HG03342 (cell line): ENCODE measurements around the gene TFAM.

Experiments used
- ATAC-seq: cut with Tn5 transposase; IDR thresholded peaks from one replicate; pipeline ENCODE4 v1.9.1; 2021; ENCODE audit warnings: mild to moderate bottlenecking, moderate library complexity; ENCODE audit not compliant: unreplicated experiment

TFAM gene

DNA sequence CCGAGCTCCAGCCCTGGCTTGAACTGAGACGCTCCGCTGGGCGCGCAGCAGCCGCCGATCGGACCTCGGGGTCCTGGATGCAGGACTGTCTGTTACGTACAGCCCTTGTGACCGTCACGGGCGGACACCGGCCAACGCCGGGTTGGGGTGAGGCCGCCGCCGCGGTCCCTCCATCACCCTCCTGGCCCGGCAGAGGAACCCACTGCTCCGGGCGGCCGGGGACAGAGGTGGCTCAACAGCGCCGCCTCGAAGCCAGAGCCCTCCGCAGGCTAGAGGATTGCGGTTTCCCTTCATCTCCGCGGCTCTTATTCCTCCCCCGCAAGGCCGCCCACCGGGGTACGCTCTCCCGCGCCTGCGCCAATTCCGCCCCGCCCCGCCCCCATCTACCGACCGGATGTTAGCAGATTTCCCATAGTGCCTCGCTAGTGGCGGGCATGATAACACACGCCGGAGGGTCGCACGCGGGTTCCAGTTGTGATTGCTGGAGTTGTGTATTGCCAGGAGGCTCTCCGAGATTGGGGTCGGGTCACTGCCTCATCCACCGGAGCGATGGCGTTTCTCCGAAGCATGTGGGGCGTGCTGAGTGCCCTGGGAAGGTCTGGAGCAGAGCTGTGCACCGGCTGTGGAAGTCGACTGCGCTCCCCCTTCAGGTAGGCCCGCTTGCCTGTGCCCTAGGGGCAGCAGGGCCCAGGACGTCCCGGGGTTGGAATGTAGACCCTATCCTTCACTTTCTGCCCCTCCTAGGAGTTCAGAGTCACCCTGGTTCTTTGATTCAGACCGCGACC, at the start of gene TFAM:
TFAM (plus strand) TSS at position 412 of the 785 bp plus-strand sequence; CDS start at position 550, 138 bp downstream.
- ATAC-seq = peak; percentile 76

DNA sequence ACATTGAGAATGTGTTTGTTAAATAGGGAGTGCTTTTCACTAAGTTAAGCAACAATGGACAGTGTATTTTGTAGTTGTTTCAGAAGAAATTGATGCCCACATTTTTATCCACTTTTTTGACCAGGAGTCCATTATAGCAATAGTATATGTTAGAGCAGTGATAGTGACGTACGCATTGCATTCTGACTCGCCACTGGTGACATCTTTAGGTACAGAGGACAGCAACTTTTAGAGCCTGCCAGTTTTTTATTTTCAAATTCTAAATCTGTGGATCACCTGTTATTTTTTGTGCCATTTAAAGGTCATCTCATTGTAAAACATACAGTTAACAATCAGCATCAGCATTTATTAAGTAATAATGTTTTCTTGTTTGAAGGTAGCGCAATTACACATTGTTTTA, 49.0 kb upstream of the TFAM start:
- ATAC-seq = no peak

DNA sequence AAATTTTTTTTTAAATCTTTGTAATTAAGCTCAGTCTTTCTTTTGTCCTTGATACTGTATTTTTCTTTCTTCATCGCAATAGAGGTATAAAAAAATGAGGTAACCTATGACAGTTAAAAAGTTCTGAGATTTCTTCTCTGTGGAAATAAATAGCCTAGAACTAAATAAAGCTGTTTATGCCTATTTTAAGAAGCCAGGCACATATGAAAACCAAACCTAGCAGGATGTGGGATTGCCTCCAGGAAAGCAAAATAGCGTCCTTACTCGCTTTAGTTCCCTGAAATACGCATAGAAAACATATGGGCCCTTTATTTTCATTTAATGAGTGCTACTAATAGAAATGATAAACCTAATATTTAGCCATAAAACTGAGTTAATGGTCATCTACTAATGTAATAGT, 43.8 kb upstream of the TFAM start:
- ATAC-seq = no peak

DNA sequence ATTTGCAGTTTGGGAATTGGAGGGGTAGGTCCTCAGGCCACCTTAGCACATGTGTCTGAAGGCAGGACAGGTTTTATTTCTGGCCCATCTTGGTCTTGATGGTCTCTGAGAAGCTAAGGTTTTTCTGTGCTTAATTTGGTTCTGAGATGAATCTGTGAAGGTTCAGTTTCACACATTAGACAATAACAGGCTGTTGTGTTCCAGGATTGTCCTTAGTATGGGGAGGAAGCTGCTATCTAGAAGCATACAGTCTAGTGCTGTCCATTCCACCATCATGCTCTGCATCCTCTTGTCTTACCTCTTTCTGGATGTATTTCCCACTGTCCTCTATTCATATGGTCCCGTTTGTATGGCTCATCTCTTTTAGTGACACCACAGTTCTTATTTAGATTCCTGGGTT, 43.3 kb upstream of the TFAM start:
- ATAC-seq = peak; percentile 58

DNA sequence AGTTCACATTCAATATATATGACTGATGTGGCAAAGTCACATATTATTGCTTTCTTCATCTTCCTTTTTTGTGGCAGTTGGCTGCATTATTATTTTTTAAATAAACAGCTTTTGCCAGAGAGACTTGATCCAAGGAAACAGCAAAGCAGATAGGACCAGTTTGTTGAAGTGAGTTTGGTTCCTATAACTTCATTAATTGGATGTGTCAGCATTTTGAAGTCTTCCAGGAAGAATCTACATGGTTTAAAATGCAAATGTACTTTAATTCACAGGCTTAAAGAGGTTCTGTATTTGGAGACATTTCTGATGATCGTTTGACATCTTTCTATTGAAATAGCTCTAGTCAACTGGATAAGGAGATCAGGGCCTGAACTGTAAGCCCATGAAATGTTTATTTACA, 37.2 kb upstream of the TFAM start:
- ATAC-seq = no peak

DNA sequence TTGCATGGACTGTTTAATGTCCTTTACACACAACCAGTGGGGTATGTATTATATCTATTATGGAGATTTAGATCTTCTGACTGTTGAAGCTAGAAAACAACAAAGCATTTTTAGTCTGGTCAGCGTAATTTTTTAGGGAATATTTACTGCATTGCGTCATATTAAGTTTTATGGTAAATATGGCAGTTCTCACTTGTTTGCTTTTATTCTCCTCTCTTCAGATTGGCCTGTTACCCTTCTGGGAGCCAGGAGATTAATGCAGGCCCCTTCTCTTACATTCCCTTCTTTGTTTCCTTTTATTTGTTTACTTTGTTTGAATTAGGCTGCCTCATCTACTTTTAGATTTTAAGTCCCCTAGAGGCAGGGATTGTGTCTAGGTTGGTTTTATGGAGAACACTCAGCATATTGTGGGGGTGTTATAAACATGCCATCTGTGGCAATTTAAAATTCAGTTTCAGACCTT, 36.6 kb upstream of the TFAM start:
- no peak for ATAC-seq

DNA sequence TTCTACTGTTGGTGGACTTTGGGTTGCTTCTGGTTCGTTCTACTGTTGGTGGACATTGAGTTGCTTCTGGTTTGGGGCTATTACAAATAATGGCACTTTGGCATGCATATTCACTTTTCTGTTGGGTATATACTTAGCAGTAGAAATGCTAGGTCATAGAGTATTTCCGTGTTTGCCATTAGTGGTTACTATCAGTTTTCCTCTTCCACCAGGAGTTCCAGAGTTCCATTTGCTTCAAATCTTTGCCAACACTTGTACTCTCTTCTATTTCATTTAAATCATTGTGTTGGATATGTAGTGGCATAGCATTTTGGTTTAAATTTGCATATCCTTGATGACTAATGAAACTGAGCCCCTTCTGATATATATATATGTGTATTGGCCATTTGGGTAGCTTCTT, 35.2 kb upstream of the TFAM start:
- no peak for ATAC-seq

DNA sequence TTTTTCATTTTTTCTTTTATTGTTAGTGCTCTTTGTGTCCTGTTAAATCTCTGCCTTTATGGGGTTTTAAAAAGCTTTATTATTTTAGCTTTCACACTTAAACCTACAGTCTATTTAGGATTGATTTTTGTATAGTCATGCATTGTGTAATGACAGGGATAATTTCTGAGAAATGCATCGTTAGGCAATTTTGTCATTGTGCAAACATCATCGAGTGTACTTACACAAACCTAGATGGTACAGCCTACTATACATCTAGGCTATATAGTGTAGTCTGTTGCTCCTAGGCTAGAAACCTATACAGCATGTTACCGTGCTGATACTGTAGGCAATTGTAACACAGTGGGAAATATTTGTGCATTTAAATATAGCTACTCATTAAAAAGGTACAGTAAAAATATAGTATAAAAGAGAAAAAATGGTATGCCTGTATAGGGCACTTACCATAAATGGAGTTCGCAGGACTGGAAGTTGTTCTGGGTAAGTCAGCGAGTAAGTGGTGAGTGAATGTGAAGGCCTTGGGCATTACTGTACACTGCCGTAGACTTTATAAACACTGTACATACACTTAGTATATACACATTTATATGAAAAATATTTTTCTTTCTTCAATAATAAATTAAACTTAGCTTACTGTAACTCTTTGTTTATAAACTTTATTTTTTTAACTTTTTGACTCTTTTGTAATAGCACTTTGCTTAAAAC, 34.4 kb upstream of the TFAM start:
- no peak for ATAC-seq

DNA sequence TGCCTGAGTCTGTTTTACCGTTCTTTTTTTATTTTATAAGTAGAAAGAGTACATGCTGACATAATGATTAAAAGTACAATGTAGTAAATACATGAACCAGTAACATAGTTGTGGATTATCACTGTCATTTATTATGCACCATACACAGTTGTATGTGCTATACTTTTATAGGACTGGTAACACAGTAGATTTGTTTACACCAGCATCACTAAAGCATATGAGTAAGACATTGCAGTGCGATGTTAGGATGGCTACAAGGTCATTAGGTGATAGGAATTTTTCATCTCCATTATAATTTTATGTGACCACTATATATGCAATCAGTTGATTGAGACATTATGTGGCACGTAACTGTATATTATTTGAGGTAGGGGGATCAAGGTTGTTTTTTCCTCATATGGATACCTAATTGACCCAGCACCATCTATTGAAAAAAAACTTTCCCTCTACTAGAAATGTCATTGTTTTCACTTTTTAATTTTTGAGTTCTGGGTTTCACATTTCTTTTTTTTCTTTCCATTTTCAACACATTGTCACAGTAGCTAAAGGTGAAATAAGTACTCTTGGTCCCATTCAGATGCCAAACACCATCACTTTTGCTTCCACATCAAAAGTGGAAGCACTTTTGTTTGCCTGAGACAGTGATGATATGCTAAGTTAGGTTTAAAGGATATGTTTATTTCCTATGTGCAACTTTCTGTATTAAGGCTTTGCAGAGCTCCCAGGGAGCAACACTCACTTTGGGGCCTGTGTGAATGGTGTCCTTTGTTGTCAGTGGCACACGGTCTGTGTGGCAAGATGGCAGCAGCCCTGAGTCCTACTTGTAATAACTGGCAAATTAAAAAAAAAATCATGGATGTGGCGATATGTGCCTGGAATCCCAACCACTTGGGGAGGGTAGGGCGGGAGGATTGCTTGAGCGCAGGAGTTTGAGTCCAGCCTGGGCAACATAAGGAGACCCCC, 33.3 kb upstream of the TFAM start:
- ATAC-seq = no peak

DNA sequence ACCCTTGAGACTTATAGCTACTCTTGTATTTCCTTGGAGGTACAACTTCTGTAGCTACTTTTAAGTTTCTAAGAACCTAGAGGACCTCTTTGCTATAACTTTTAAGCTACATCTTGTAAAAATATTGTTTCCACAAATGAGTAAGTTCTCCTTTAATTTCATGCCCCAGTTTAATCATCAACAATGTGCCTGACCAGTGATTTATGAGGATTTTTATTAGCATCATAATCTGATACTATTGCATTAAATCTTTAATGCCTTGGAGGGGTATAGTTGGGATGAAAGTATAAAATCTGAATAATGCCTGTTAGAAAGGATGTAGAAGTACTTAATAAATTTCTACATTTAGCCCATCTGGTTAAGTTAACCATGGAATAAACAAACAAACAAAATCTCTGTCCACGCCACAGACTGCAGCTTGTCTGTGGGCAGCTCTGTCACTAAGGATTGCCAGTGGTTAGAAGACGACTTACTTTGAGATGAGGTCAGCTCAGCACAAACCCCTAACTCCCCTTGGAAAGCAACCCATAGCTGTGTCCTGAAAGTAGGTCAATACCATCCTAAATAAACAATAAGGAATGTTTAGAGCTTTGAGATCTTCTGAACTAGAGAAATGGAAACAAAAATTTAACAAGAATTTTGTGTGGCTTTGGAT, 32.1 kb upstream of the TFAM start:
- ATAC-seq = no peak

DNA sequence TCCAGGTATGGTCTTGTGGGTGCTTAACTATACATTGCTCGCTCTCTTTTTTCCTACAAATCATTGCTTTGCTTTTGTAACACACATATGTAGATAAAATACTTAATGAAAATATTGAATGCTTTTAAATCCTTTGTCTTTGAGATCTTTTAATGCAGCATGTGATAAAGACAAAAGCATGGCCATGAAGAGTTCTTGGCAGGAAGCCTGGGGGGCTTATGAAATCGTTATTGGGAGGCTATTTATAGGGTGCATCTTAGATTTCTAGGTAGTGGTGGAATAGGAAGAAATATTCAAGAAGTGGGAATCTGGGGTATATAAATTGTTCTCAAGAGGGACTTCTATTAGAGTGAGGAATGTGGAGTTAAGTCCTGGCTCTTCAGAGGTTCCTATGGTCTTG, 28.5 kb upstream of the TFAM start:
- ATAC-seq = no peak

DNA sequence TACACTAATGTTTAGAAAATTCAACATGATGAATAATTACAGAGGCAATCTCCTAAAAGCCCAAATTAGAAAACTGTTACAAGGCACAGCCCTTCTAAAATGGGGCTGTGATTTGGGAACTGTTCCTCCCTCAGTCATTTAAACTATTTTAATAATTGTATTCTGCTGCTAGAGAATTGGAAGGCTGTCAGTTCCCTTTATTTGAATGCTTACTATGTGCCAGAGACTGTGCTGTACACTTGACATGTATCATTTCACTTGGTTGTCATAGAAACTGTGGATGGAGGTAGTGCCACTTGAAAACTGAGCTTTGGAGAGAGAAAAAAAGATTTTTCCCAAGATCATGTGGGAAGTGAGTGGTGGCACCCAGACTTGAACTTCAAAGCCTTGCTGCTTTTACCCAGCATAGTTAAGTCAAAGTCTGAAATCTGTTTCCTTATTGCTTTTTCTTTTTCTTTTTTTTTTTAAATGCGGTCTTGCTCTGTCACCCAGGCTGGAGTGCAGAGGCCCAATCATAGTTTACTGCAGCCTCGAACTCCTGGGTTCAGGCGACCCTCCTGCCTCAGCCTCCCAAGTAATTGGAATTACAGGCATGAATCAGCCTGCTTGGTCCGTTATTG, 26.8 kb upstream of the TFAM start:
- ATAC-seq = no peak

DNA sequence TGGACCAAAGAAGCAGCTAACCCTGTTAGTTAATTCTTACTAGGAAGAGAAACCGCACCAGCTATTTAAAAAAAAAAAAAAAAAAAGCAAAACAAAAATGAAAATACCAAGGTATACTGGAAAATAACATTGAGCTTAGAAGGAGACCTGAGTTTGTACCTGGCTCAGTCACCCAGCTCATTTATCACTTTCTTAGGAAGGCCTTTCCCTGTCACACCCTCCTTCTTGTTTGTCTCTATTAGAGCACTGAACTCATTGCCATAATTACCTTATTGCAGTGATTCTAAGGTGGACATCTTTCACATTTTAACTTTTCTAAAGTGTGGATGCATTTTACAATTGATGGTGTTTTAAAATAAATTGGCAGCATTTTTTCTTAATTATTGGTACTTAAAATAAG, 26.3 kb upstream of the TFAM start:
- ATAC-seq = no peak

DNA sequence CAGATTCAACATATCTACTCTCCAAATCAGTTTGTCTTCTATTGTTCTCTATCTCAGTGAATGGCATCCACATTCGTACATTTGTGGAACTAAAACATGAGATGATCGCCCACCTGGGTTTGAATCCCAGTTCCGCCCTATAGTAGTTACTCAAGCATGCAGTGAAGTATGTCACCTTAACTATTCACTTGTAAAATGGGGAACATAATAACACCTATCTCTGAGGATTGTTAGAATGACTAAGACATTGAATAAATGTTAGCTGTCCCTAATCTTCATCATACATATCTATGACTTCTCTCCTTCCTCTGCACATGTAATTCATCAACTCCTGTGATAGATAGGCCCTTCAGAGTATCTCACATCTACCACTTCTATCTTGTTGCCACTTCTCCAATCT, 25.7 kb upstream of the TFAM start:
- ATAC-seq = no peak

DNA sequence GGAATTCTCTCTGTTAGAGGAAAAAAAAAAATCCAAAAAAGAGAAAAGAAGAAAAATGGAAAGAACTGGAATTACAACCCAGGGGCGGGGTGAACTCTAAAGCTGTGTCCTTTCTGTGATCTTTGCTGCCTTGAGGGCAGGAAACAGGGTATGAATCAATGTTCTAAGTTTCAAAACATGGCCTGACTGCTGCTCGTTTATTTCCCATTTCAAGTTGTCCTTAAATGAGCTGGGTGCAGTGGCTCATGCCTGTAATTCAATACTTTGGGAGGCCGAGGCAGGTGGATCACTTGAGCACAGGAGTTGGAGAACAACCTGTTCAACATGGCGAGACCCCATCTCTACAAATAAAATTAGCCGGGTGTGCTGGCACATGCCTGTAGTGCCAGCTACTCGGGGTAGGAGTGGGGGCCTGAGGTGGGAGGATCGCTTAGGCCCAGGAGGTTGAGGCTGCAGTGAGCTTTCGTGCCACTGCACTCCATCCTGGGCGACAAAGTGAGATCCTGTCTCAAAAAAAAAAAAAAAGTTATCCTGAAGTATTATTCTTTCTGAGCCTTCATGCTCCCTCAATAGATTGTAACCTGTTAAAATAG, 24.7 kb upstream of the TFAM start:
- no peak for ATAC-seq

DNA sequence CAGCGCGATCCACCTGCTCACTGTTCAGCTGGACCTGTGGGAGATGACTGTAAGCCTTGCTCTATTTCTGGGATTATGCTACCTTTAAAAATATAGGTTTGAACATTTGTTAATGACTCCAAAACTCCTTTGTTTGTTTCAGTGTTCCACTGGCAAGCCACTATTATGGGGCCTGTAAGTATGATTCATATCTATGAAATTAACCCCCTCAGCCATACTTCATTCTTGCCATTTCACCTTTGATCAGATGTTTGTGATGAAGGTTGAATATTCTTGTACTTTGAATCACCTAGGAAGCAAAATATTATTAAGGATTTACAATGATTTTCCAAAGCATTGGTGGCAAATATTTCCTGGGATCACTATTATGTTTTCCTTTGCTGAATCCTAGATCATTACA, 23.9 kb upstream of the TFAM start:
- ATAC-seq = no peak

DNA sequence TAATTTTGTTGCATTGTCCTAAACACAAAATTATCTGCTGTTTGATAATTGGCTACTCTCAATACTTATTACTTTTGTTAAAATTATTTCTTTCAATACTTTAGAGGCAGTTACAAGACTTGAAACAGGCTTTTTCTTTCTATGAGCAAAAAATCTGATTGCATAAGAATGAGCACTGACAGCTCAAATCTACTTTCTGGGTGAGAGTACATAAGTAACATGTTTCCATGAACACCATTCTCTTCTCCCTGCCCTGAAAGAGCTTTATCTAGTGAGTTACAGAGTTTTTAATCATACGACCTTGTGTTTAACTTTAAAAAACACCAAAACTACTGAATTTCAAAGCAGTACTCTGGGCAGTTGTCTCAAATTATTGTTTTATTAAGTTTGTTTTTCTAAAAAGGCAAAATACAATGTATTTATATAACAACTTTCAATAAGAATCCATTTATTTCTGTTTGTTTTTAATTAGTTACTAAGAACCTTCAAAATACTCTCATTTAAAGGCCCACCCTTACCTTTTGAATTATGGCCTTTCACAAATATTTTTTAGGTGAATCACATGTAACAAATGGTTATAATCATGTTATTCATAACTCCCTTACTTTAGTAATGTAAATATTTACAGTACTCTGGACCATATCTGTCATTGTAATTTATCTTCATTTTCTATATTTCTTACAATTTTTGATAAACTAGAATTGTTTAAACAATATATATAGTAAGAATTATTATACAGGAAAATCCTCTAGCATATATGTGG, 23.0 kb upstream of the TFAM start:
- no peak for ATAC-seq

DNA sequence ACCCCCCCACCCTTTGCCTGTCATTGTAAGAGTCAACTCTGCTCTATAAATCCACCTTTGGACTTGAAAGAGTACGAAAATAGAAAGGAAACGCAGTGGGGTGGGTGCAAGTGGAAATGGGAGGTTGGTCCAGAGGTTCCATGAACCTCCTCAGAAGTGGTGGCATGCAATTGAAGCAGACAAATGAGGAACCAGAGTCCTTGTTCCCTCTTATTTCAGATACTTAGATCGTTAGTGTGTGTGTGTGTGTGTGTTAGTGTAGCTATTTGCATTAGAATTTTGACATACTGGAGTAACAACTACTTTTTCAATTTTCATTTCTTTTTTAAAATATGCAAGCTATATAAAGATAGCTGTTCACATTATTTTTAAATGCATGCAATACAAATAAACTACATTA, 18.1 kb upstream of the TFAM start:
- ATAC-seq = no peak

DNA sequence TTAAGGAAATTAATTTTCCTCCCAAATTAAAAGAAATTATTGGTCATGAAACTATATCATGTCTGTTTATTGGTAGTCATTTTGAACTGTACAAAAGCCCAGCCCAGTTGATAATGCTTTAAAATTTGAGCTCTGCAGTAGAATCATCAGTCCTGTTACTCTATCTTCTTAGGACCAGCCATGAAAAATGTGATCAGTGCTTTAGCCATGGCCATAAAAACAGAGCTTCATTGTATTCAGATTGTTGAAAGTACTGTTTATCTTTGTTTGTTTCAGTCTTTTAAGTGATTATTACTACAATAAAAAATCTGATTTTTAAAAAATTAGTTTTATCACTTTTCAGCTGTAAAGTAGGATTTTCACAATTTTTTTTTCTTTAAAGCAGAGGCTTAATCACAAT, 13.7 kb upstream of the TFAM start:
- ATAC-seq = no peak
